Bronchial smooth muscle cell (primary cell): ENCODE data around the gene RPA4. TPM values are rescaled to one million over a fixed set of nuclear protein-coding genes. Genes with fewer than 3 reads are reported as not detected.

Experiments
- total RNA-seq: library from RNA; depleted of rRNA; stranded (reverse); fragments of >200 nt; gene quantifications from 2 replicates; pipeline ENCODE4 v1.2.1, GENCODE V29; 2014

RPA4 gene
- total RNA-seq = 0.63 and 0.86 TPM in 2 replicates

GRCh38 chrX:96883608-96884007 lies at the start of gene RPA4:
Gene RPA4, plus strand, starts transcription at chrX:96883908. Its CDS starts 403 bp downstream, at chrX:96884311.

Other genes with a start within 250 kb of the RPA4 start
- gene DIAPH2, start 199.1 kb upstream of the RPA4 start, total RNA-seq = 6.9 and 8.7 TPM in 2 replicates